Measurements from ENCODE around the gene TBX5.
"Not testable (repeated sequence)": the region's sequence is repeated elsewhere in the genome, so short reads cannot be mapped to it uniquely, and the experiment has no call there.

Gene TBX5

DNA sequence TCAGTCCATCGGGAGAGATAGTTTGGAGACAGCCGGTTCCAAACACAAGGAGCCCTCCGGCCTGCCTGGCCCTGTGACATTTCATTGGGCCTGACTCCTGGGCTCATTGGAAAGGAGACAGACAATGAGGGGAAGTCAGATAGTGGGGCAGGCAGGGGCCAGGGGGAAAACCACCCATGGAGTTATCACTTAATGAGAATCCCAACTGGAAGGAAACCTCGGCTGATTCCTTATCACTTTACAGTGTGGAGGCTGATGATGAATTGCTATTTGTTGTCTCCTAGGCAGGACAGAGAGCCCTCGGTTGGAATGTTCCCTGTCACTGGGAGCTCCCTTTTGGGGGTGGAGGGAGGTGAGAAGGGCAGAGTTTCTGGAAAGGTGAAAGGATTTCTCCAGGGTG lies 44.4 kb downstream of the TBX5 start:
- TF ChIP-seq, protein P1, sequence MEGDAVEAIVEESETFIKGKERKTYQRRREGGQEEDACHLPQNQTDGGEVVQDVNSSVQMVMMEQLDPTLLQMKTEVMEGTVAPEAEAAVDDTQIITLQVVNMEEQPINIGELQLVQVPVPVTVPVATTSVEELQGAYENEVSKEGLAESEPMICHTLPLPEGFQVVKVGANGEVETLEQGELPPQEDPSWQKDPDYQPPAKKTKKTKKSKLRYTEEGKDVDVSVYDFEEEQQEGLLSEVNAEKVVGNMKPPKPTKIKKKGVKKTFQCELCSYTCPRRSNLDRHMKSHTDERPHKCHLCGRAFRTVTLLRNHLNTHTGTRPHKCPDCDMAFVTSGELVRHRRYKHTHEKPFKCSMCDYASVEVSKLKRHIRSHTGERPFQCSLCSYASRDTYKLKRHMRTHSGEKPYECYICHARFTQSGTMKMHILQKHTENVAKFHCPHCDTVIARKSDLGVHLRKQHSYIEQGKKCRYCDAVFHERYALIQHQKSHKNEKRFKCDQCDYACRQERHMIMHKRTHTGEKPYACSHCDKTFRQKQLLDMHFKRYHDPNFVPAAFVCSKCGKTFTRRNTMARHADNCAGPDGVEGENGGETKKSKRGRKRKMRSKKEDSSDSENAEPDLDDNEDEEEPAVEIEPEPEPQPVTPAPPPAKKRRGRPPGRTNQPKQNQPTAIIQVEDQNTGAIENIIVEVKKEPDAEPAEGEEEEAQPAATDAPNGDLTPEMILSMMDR (IDR thresholded peaks at IDR 0.05; ENCODE audit: low read depth, low read length, missing control alignments): no peak
- Histone ChIP-seq H3K27ac (no peak overlapping the region), H3K4me3 (ENCODE audit: low read depth, low read length) (no peak overlapping the region), H3K27me3 (replicated peaks) (no peaks in the 10 kb centered on the region), H3K36me3 (replicated peaks) (no peaks in the 10 kb centered on the region)
- no peak for DNase-seq
- in situ Hi-C loops (cut with HindIII; ENCODE audit: low pct_ligation_motif_present, low sequenced_read_pairs): no loop called here

- Histone ChIP-seq H3K27ac (no peak overlapping the region), H3K4me3 (ENCODE audit: low read depth, low read length) (no peak overlapping the region), H3K27me3 (replicated peaks) (no peaks in the 10 kb centered on the region), H3K36me3 (replicated peaks) (no peaks in the 10 kb centered on the region)
- DNase-seq: no peak
- in situ Hi-C loops (cut with HindIII; ENCODE audit: low pct_ligation_motif_present, low sequenced_read_pairs): no loop called here
- TF ChIP-seq, protein P1 (IDR thresholded peaks at IDR 0.05; ENCODE audit: low read depth, low read length, missing control alignments): no peak
These were observed 45.5 kb downstream of the TBX5 start for GRCh38 chr12:114360485-114360884.

DNA sequence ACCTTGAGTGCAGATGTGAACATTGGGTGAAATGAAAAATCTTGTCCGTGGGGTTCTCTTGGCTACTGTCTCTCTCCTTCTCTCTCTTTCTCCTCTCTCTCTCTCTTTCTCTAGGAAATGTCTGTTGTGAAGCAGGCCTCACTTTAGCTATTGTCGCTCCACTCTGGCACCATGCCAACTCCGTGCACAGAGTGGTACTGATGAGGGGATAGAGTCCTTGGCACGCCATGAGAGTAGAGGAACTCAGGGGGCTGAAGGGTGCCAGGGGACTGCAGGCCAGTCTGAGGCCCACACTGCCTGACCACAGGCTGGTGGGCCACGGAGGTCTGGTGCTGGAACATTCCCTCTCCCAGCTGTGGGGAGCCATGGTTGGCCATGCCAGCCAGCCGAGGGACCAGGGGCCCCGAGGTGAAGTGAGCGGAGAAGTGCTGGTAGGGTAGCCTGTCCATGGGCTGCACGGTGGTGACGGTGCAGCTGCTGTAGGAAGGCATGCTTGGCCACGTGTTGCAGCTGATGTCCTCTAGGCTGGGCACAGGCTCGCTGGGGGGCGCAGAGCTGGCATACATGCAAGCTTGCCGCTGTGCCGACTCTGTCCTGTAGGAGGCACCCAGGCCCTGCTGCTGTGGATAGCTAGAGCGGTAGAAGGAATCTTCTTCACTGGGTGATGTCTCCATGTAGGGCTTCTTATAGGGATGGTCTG lies 50.4 kb downstream of the TBX5 start:
- in situ Hi-C loops (cut with HindIII; ENCODE audit: low pct_ligation_motif_present, low sequenced_read_pairs): no loop called here
- DNase-seq: no peak
- Histone ChIP-seq H3K36me3 (replicated peaks) (no peaks in the 10 kb centered on the region), H3K27me3 (replicated peaks) (no peaks in the 10 kb centered on the region), H3K4me3 (ENCODE audit: low read depth, low read length) (no peak overlapping the region), H3K27ac (no peak overlapping the region)
- TF ChIP-seq, protein P1 (IDR thresholded peaks at IDR 0.05; ENCODE audit: low read depth, low read length, missing control alignments): no peak

DNA sequence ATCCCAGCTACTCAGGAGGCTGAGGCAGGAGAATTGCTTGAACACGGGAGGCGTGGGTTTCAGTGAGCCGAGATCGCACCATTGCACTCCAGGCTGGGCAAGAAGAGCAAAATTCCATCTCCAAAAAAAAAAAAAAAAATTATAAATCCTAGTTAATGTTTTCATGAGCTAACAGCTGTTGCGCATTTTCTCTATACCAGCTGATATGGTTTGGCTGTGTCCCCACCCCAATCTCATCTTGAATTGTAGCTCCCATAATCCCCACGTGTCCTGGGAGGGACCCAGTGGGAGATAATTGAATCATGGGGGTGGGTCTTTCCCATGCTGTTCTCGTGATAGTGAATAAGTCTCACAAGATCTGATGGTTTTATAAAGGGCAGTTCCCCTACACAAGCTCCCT lies 56.7 kb downstream of the TBX5 start:
- DNase-seq; H3K27ac ChIP-seq; H3K36me3 ChIP-seq (replicated peaks); in situ Hi-C loops (cut with HindIII; ENCODE audit: low pct_ligation_motif_present, low sequenced_read_pairs); H3K27me3 ChIP-seq (replicated peaks); H3K4me3 ChIP-seq (ENCODE audit: low read depth, low read length): not testable (repeated sequence)

GRCh38 chr12:114347861-114348260 lies 58.1 kb downstream of the TBX5 start:
- no peak for DNase-seq
- TF ChIP-seq, protein P1 (IDR thresholded peaks at IDR 0.05; ENCODE audit: low read depth, low read length, missing control alignments): no peak
- no peaks in the 10 kb centered on the region for H3K36me3 ChIP-seq (replicated peaks)
- H3K27ac ChIP-seq: no peak overlapping the region
- no peaks in the 10 kb centered on the region for H3K27me3 ChIP-seq (replicated peaks)
- H3K4me3 ChIP-seq (ENCODE audit: low read depth, low read length): no peak overlapping the region
- in situ Hi-C loops (cut with HindIII; ENCODE audit: low pct_ligation_motif_present, low sequenced_read_pairs): no loop called here

GRCh38 chr12:114344831-114345230 lies 61.1 kb downstream of the TBX5 start:
- Histone ChIP-seq H3K36me3 (replicated peaks) (no peaks in the 10 kb centered on the region), H3K27me3 (replicated peaks) (no peaks in the 10 kb centered on the region), H3K27ac (no peak overlapping the region), H3K4me3 (ENCODE audit: low read depth, low read length) (no peak overlapping the region)
- no peak for DNase-seq
- in situ Hi-C loops (cut with HindIII; ENCODE audit: low pct_ligation_motif_present, low sequenced_read_pairs): no loop called here
- TF ChIP-seq, protein P1 (IDR thresholded peaks at IDR 0.05; ENCODE audit: low read depth, low read length, missing control alignments): no peak

All from brain microvascular endothelial cell (primary cell).